HepG2 (cell line): ENCODE results near the gene DOC2A. TPM values are rescaled to one million over a fixed set of nuclear protein-coding genes. Genes with fewer than 3 reads are reported as not detected.

Source experiments
- ATF5 ChIP-seq: sonication (generic); formaldehyde crosslinking; IDR thresholded peaks from 2 replicates; pipeline ENCODE4 v1.4.0; 2020; ENCODE audit warnings: mild to moderate bottlenecking, low read depth, missing genetic modification reagents
- CEBPG ChIP-seq: IDR thresholded peaks from 2 replicates; pipeline ENCODE4 v1.6.1; 2016
- CHCHD3 ChIP-seq: sonication (generic); formaldehyde crosslinking; IDR thresholded peaks from 2 replicates; pipeline ENCODE4 v1.8.0; 2022; ENCODE audit warnings: mild to moderate bottlenecking, missing genetic modification reagents, moderate library complexity
- FOXK2 ChIP-seq: fragments of 450-650 bp; IDR thresholded peaks from 2 replicates; pipeline ENCODE4 v1.6.1; 2016
- HINFP ChIP-seq: sonication (generic); formaldehyde crosslinking; IDR thresholded peaks from 2 replicates; pipeline ENCODE4 v1.4.0; 2020; ENCODE audit warnings: low read depth, mild to moderate bottlenecking, missing genetic modification reagents
- HNRNPLL ChIP-seq: fragments of 200-400 bp; formaldehyde crosslinking; IDR thresholded peaks from 2 replicates; pipeline ENCODE4 v1.6.1; 2017; ENCODE audit warnings: mild to moderate bottlenecking, low read depth, low read length; ENCODE audit not compliant: poor library complexity, severe bottlenecking
- KAT7 ChIP-seq: IDR thresholded peaks from 2 replicates; pipeline ENCODE4 v1.6.1; 2018; ENCODE audit warnings: borderline replicate concordance, missing compliant biosample characterization
- LRRFIP1 ChIP-seq: sonication (generic); formaldehyde crosslinking; conservative IDR thresholded peaks from 2 replicates; pipeline ENCODE4 v1.4.0; 2020; ENCODE audit warnings: missing genetic modification reagents
- MLX ChIP-seq: IDR thresholded peaks from 2 replicates; pipeline ENCODE4 v1.6.1; 2016
- MYNN ChIP-seq: sonication (generic); formaldehyde crosslinking; IDR thresholded peaks from 2 replicates; pipeline ENCODE4 v1.4.0; 2020; ENCODE audit warnings: mild to moderate bottlenecking, low read depth, missing genetic modification reagents
- NCOA5 ChIP-seq: sonication (generic); formaldehyde crosslinking; IDR thresholded peaks from 2 replicates; pipeline ENCODE4 v1.4.0; 2020; ENCODE audit warnings: missing genetic modification reagents
- NFATC3 ChIP-seq: sonication (generic); formaldehyde crosslinking; IDR thresholded peaks from 2 replicates; pipeline ENCODE4 v1.5.1; 2020; ENCODE audit warnings: mild to moderate bottlenecking, missing genetic modification reagents
- RFXANK ChIP-seq: IDR thresholded peaks from 2 replicates; pipeline ENCODE4 v1.6.1; 2016
- ZFP90 ChIP-seq: sonication (generic); formaldehyde crosslinking; IDR thresholded peaks from 2 replicates; pipeline ENCODE4 v1.8.0; 2022; ENCODE audit warnings: missing genetic modification reagents, mild to moderate bottlenecking, inconsistent platforms, borderline replicate concordance
- ZNF136 ChIP-seq: sonication (generic); formaldehyde crosslinking; IDR thresholded peaks from 2 replicates; pipeline ENCODE4 v1.8.1; 2022; ENCODE audit warnings: low read depth, mild to moderate bottlenecking, moderate library complexity, missing genetic modification reagents
- ZNF143 ChIP-seq: sonication (generic); formaldehyde crosslinking; IDR thresholded peaks from 2 replicates; pipeline ENCODE4 v1.4.0; 2020; ENCODE audit warnings: missing genetic modification reagents
- ZNF256 ChIP-seq: sonication (generic); formaldehyde crosslinking; conservative IDR thresholded peaks from 2 replicates; pipeline ENCODE4 v1.4.0; 2020; ENCODE audit warnings: missing genetic modification reagents
- ZNF597 ChIP-seq: sonication (generic); formaldehyde crosslinking; IDR thresholded peaks from 2 replicates; pipeline ENCODE4 v1.5.0; 2020; ENCODE audit warnings: missing genetic modification reagents
- ZNF687 ChIP-seq: sonication (generic); formaldehyde crosslinking; IDR thresholded peaks from 2 replicates; pipeline ENCODE4 v1.5.1; 2020; ENCODE audit warnings: mild to moderate bottlenecking, missing genetic modification reagents, moderate library complexity
- ZNF781 ChIP-seq: sonication (generic); formaldehyde crosslinking; IDR thresholded peaks from 2 replicates; pipeline ENCODE4 v1.5.1; 2020; ENCODE audit warnings: borderline replicate concordance, mild to moderate bottlenecking, missing genetic modification reagents; ENCODE audit errors: not compliant biosample characterization
- polyA plus RNA-seq, 8 experiments: library from polyadenylated mRNA; depleted of rRNA in 3 of 8; stranded (reverse) in 7 of 8; unstranded in 1 of 8; fragments of >200 nt; fragmentation: Illumina TruSeq in 4 of 8; extraction: Trizol in 4 of 8; gene quantifications; 2 replicates each; pipeline versions ENCODE4 v1.2.1 to v1.2.3, GENCODE V29; 2011 to 2016; ENCODE audit warnings: low read depth in 4 of 8, missing spikeins in 1 of 8, mixed read lengths in 1 of 8; ENCODE audit not compliant: insufficient read depth in 1 of 8
- total RNA-seq, 5 experiments: library from RNA; depleted of rRNA; stranded (reverse); fragments of >200 nt; fragmentation: Illumina TruSeq; extraction: Trizol; gene quantifications; 2 replicates each; pipeline ENCODE4 v1.2.3, GENCODE V29; 2016; ENCODE audit warnings: low read depth in 1 of 5

Gene DOC2A
- total and polyA plus RNA-seq, 2 of the 13 experiments (the other 11 are each of a cell fraction or from before 2014, with no cell fraction given): 0.15 to 0.55 TPM

GRCh38 chr16:29995324-29995910 lies 15.4 kb downstream of the DOC2A start, which contains the start of gene HIRIP3 (continued):
- TF ChIP-seq ZNF597 (CRISPR knock-in tag) (no peak), CHCHD3 (CRISPR knock-in tag) (no peak), NFATC3 (no peak), ZNF687 (CRISPR knock-in tag) (peak; percentile 99), ZFP90 (CRISPR knock-in tag) (peak; percentile 96; the same call in 1 of the 2 replicates), ZNF256 (CRISPR knock-in tag) (peak; percentile 90), HINFP (CRISPR knock-in tag) (peak; percentile 95), RFXANK (CRISPR knock-in tag) (no peak), NCOA5 (CRISPR knock-in tag) (no peak), CEBPG (CRISPR knock-in tag) (no peak), ZNF781 (CRISPR knock-in tag) (peak; percentile 94), HNRNPLL (no peak), ZNF136 (CRISPR knock-in tag) (no peak; the same call in 1 of the 2 replicates), KAT7 (CRISPR knock-in tag) (no peak; the same call in 1 of the 2 replicates), LRRFIP1 (CRISPR knock-in tag) (no peak), FOXK2 (no peak), MYNN (no peak), ATF5 (CRISPR knock-in tag) (no peak), MLX (CRISPR knock-in tag) (no peak), ZNF143 (CRISPR knock-in tag) (no peak)
